Prostate gland (tissue), 2 donors: ENCODE measurements around the gene ERMP1.

Source experiments
- POLR2AphosphoS5 ChIP-seq: sonication (generic); formaldehyde crosslinking; IDR thresholded peaks from one replicate; pipeline ENCODE4 v1.6.1; 2017; ENCODE audit warnings: antibody characterized with exemption
- TF ChIP-seq, protein P1 (sequence below), 4 experiments: fragments of 200-600 bp in 2 of 4; fragments of 450-650 bp in 2 of 4; sonication (generic) in 2 of 4; IDR thresholded peaks; 1 replicate in 3 of 4; 2 replicates in 1 of 4; pipeline ENCODE4 v1.5.1; 2016 to 2019; ENCODE audit warnings: antibody characterized with exemption in 4 of 4, mild to moderate bottlenecking in 2 of 4, moderate library complexity in 2 of 4

DNA sequence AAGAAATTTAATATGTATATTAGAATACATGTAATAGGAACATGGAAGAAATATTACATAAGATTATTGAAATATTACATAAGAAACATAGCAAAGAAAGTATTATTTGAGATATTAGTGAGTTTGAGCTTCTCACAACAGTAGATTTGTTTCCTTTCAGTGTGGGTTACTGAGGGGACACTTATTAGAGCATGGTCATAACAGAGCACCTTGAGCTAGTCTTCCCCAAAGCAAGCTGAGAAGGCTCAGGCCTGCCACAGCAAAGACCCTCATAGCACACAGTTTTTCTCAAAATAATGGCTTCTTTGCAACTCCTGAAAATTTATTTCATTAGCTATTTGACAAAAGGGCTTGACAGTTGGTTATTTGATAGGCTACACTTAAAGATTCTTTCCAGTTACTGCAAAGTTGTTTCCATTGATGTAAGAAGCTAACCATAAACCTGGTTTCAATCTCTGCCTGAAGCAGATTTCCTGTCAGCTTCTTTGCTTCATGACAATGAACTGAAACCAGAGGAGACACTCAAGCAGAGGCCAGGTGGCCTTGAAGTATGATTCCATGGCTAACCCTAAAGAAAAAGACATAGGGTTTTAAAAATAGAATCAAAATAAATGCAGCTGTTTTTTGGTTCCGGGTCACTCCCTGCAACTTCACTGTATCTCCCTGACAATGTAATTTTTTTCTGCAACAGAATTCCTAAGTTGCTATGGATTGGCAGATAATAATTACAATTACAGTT lies 68.6 kb downstream of the ERMP1 start:
- no peak for TF ChIP-seq POLR2AphosphoS5
- TF ChIP-seq, protein P1, sequence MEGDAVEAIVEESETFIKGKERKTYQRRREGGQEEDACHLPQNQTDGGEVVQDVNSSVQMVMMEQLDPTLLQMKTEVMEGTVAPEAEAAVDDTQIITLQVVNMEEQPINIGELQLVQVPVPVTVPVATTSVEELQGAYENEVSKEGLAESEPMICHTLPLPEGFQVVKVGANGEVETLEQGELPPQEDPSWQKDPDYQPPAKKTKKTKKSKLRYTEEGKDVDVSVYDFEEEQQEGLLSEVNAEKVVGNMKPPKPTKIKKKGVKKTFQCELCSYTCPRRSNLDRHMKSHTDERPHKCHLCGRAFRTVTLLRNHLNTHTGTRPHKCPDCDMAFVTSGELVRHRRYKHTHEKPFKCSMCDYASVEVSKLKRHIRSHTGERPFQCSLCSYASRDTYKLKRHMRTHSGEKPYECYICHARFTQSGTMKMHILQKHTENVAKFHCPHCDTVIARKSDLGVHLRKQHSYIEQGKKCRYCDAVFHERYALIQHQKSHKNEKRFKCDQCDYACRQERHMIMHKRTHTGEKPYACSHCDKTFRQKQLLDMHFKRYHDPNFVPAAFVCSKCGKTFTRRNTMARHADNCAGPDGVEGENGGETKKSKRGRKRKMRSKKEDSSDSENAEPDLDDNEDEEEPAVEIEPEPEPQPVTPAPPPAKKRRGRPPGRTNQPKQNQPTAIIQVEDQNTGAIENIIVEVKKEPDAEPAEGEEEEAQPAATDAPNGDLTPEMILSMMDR (IDR thresholded peaks at IDR 0.05), result no peak
